Neutrophil (primary cell): ENCODE measurements around the gene SCN3A.

ENCODE experiments used
- H3K27ac ChIP-seq: fragments of 200-600 bp; sonication (generic); 2 replicates; pipeline ENCODE4 v1.5.1; 2016; ENCODE audit warnings: mild to moderate bottlenecking, moderate library complexity
- H3K27me3 ChIP-seq: fragments of 200-600 bp; sonication (generic); 2 replicates; pipeline ENCODE4 v1.6.0; 2016; ENCODE audit warnings: mild to moderate bottlenecking
- H3K36me3 ChIP-seq: fragments of 200-600 bp; sonication (generic); 2 replicates; pipeline ENCODE4 v1.5.1; 2017
- H3K4me1 ChIP-seq, 2 experiments: fragments of 200-600 bp in 1 of 2; sonication (generic) in 1 of 2; 1 replicate in 1 of 2; 2 replicates in 1 of 2; pipeline versions ENCODE4 v1.5.1 to v1.6.1; 2013 to 2016; ENCODE audit warnings: low read depth in 1 of 2, low read length in 1 of 2, mild to moderate bottlenecking in 1 of 2, moderate library complexity in 1 of 2; ENCODE audit not compliant: control insufficient read depth in 1 of 2, insufficient read depth in 1 of 2
- H3K4me3 ChIP-seq, 2 experiments: fragments of 200-600 bp in 1 of 2; sonication (generic) in 1 of 2; 1 replicate in 1 of 2; 2 replicates in 1 of 2; pipeline ENCODE4 v1.5.1; 2013 to 2016; ENCODE audit warnings: low read depth in 1 of 2, low read length in 1 of 2, mild to moderate bottlenecking in 1 of 2, moderate library complexity in 1 of 2
- H3K9me3 ChIP-seq: fragments of 200-600 bp; sonication (generic); 2 replicates; pipeline ENCODE4 v1.5.1; 2016
- CTCF ChIP-seq: fragments of 200-600 bp; sonication (generic); IDR thresholded peaks from 2 replicates; pipeline ENCODE4 v1.5.1; 2016; ENCODE audit warnings: antibody characterized with exemption

Gene SCN3A

DNA sequence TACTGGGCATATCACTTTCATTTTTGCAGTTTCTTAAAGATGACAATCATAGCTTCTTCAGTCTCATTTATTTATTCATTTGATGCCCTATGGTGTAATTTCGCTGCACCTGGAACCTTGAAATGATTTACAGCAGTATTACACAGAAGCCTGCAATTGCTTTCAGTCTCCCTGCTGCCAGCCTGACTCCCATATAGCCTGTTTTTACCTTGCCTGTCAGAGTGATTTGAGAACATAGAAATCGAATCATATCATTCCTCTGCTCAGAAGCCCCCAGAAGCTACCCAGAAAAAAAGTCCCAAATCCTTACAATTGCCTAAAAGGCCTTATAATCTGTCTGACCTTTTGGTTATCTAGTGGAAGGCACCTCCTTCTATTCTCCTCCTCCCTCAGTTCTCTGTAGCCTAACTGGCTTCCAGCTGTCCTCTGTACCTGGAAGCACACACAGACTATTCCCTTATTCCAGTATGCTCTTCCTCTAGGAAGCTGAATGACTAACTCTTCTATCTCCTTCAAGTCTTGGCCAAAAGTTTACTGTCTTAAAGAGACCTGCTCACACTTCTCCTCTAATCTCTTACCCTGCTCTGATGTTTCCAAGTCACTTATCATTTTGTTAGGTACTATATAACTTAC is 12.6 kb downstream of the SCN3A start:
- H3K9me3 ChIP-seq, result no peaks in the 10 kb centered on the region
- no peak for TF ChIP-seq CTCF

GRCh38 chr2:165185633-165186032 is 18.2 kb downstream of the SCN3A start:
- TF ChIP-seq CTCF, result no peak
- Histone ChIP-seq H3K9me3 (no peaks in the 10 kb centered on the region), H3K4me3 (no peak overlapping the region), H3K27me3 (no peaks in the 10 kb centered on the region), H3K27ac (no peak overlapping the region), H3K36me3 (no peaks in the 10 kb centered on the region), H3K4me1 (no peaks in the 10 kb centered on the region)

More for the DNA sequence above, 12.6 kb downstream of the SCN3A start:
- Histone ChIP-seq H3K4me1 (no peaks in the 10 kb centered on the region), H3K27me3 (no peaks in the 10 kb centered on the region), H3K27ac (no peak overlapping the region), H3K36me3 (no peaks in the 10 kb centered on the region), H3K4me3 (no peak overlapping the region)

- Histone ChIP-seq H3K4me1 (no peaks in the 10 kb centered on the region), H3K9me3 (no peaks in the 10 kb centered on the region), H3K27me3 (no peaks in the 10 kb centered on the region), H3K27ac (no peak overlapping the region), H3K4me3 (no peak overlapping the region), H3K36me3 (no peaks in the 10 kb centered on the region)
- TF ChIP-seq CTCF, result no peak
Observed at GRCh38 chr2:165182029-165182428, 21.8 kb downstream of the SCN3A start.

GRCh38 chr2:165176780-165177179 is 27.1 kb downstream of the SCN3A start:
- H3K27me3 ChIP-seq, result no peaks in the 10 kb centered on the region

DNA sequence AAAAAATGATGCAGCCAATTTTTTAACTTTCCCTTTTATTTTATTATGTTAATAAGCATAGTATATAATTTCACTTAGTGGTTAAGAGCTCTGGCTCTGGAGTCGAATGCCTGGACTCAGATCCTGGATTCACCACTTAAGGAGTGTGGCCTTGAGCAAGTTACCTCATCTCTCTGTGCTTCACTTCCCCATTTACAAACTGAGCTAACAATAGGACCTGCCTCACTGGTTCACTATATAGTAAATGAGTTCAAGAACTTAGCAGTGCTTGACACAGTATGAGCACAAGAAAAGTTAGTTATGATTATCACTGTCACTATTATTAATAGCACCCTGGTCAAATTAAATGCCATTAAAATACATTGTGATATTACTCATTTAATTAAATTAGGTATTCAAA is 30.6 kb downstream of the SCN3A start:
- Histone ChIP-seq H3K27me3 (no peaks in the 10 kb centered on the region), H3K4me3 (no peak overlapping the region), H3K36me3 (no peaks in the 10 kb centered on the region), H3K27ac (no peak overlapping the region), H3K4me1 (no peaks in the 10 kb centered on the region), H3K9me3 (no peaks in the 10 kb centered on the region)
- no peak for TF ChIP-seq CTCF

More at GRCh38 chr2:165176780-165177179, 27.1 kb downstream of the SCN3A start:
- H3K4me3 ChIP-seq, result no peak overlapping the region
- no peak overlapping the region for H3K27ac ChIP-seq
- H3K9me3 ChIP-seq, result no peaks in the 10 kb centered on the region
- no peaks in the 10 kb centered on the region for H3K4me1 ChIP-seq
- no peaks in the 10 kb centered on the region for H3K36me3 ChIP-seq
- no peak for TF ChIP-seq CTCF
